22Rv1 (cell line): ENCODE measurements around the gene C10orf71.

ENCODE experiments used
- H3K27ac ChIP-seq: fragments of 450-650 bp; 2 replicates; pipeline ENCODE4 v1.5.1; 2017
- ZFX ChIP-seq: fragments of 450-650 bp; IDR thresholded peaks from 2 replicates; pipeline ENCODE4 v1.6.1; 2017; ENCODE audit warnings: antibody characterized with exemption, borderline replicate concordance
- TF ChIP-seq, protein P1 (sequence below): fragments of 450-650 bp; IDR thresholded peaks from 2 replicates; pipeline ENCODE4 v1.5.1; 2017; ENCODE audit warnings: mild to moderate bottlenecking

Gene C10orf71

DNA sequence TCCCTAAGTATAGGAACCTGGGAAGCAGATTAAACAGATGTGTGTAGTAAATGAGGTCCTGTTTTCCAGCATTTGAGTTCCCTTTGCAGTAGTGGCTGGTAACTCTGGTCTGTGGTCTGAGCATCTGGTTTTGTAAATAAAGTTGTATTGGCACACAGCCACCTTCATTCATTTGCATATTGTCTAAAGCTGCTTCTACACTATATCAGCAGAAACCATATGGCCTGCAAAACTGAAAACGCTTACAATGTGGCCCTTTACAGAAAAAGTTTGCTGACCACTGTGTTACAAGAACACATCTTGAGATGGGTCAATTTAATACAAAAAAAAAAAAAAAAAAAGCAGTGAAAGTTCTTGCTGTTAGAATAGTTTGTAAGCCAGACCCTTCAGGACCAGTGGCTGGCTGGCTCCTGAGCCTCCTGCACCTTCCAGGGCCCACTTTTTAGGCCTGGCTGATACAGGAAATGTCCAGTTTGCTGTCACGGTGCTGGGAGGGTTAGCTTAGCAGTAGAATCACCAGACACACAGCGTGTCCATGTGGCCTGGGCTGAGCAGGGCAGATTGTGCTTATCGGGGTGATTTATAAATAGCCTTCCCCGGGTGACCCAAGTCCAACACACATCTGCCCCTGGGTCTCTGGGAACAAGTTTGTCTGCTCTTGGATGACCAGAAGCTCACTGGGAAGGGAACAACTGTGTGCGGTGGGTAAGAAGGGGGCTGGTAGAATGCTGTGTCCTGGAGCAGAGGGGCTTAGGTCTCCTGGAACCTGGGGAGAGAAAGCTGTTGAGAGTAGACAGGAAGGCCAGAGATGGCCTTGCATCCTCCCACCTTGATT, 1.4 kb downstream of the C10orf71 start:
- H3K27ac ChIP-seq: no peak overlapping the region
- TF ChIP-seq, protein P1, sequence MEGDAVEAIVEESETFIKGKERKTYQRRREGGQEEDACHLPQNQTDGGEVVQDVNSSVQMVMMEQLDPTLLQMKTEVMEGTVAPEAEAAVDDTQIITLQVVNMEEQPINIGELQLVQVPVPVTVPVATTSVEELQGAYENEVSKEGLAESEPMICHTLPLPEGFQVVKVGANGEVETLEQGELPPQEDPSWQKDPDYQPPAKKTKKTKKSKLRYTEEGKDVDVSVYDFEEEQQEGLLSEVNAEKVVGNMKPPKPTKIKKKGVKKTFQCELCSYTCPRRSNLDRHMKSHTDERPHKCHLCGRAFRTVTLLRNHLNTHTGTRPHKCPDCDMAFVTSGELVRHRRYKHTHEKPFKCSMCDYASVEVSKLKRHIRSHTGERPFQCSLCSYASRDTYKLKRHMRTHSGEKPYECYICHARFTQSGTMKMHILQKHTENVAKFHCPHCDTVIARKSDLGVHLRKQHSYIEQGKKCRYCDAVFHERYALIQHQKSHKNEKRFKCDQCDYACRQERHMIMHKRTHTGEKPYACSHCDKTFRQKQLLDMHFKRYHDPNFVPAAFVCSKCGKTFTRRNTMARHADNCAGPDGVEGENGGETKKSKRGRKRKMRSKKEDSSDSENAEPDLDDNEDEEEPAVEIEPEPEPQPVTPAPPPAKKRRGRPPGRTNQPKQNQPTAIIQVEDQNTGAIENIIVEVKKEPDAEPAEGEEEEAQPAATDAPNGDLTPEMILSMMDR: no peak
- TF ChIP-seq ZFX: no peak

DNA sequence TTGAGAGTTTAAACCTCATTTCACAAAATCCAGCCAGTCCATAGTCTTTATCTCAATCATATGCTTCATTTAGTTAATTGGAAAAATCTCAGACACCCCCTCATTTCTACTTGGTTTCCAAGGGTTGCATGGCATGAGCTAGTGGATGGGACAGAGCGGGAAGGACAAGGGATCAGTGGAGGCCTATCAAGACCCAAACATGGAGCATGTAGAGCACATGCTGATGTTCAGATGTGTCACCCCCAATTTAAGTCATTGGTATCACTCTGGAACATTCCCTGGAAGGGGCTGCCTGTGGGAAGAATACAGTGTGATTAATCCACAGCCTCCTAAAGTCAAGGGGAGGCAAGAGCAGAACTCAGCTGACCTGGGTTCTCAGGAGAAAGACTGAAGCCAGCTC, 2.3 kb downstream of the C10orf71 start:
- H3K27ac ChIP-seq: no peak overlapping the region
- TF ChIP-seq, protein P1: no peak
- TF ChIP-seq ZFX: no peak

DNA sequence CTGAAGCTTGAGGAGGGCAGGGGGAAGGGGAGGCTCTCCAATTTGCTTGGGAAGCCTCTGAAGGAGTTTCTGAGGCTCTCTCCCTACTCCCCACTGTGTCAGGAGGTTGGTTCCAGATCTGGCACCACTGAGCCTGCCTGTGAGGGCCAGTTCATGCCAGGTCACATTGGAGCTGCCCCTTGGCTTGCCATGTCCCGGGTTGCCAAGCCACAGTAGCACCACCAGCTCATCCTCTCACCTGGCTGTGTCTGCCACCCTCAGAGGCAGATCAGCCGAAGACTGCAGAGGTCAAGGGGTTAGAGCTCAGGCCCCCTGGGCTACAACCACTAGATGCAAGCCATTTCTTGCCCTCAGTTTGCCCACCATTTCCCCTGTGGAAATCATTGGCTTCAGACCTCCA, 3.1 kb downstream of the C10orf71 start:
- no peak overlapping the region for H3K27ac ChIP-seq
- no peak for TF ChIP-seq ZFX
- TF ChIP-seq, protein P1: no peak

DNA sequence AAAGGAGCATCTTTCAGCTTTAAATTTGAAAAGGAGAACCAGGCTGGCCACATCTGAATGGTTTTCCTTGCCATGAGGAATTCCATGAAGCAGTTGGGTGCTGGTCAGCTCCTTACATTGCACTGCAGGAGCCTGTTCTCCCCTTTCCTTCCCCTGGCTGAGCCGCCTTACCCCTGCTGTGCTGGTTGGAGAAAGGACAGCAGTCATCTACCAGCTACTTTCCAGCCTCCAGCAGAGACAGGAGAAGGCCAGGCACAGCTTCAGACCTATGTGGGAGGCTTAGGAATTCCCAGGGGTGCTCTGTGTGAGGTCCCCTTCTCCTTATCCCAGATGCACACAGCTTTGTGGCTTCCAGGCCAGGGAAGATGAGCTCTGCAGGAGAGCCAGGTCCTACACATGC, 4.7 kb downstream of the C10orf71 start:
- no peak overlapping the region for H3K27ac ChIP-seq
- TF ChIP-seq ZFX: no peak

DNA sequence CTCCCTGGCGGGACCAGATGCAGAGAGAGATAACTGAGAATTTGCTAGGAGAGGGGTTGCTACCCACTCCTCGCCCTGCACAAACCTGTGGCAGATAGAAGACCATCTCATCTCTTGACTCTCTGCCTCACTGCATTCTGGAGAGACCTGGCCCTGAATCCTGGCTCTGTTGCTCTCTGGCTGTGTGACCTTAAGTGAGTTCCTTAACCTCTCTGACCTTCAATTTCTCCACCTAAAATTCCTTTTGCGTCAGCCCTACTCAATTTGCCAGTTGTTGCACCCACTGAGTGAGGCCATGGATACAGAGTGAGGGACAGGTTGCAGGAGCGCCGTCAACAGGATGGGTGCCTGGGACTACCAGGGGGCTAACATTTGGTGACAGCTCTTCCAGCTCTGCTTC, 5.2 kb downstream of the C10orf71 start:
- no peak for TF ChIP-seq ZFX
- TF ChIP-seq, protein P1: no peak

DNA sequence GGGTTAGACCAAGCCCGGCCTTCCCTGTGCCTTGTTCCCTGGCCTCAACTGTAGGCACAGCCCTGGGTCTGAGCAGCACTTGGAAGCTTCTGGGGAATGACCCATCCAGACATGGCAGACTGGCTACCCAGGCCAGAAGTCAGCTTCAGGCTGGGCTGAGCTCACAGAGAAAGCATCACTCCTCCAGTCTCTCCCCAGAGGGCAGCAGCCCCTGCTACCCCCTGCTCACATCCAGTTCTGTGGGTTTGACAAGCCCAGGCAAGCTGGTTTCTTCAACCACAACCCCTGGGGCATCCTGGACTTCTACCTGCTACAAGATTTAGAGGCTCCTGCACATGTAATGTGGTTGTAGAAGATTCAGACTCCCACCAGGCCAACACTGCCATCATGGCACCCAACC, 9.0 kb downstream of the C10orf71 start:
- TF ChIP-seq ZFX: no peak
- TF ChIP-seq, protein P1: no peak
- no peak overlapping the region for H3K27ac ChIP-seq

More for the DNA sequence above, 5.2 kb downstream of the C10orf71 start:
- H3K27ac ChIP-seq: no peak overlapping the region

DNA sequence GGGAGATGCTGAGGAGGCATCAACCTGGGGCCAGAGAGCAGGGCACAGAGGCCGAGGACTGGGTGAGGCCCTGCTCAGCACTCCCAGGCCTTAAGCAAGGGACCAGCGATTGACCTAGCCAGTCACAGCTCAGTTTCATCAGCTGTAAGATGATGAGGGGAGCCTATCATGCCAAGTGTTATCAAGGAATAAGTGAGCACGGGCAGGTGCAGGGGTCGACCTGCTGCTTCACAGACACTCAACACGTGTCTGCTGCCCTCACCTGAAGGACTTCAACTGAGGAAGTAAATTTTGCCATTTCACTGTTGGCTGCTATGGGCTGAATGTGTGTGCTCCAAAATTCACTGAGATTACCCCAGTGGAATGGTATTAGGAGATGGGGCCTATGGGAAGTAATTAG, 9.9 kb downstream of the C10orf71 start:
- no peak overlapping the region for H3K27ac ChIP-seq
- TF ChIP-seq ZFX: no peak
- TF ChIP-seq, protein P1: no peak
